HG03575 (cell line): ENCODE data around the gene FBXO45.
"Not testable (repeated sequence)": the region's sequence is repeated elsewhere in the genome, so short reads cannot be mapped to it uniquely, and the experiment has no call there.

Experiments used
- ATAC-seq: cut with Tn5 transposase; IDR thresholded peaks from one replicate; pipeline ENCODE4 v1.9.1; 2021; ENCODE audit not compliant: unreplicated experiment, insufficient number of reproducible peaks, low FRiP score; ENCODE audit errors: extremely low read depth

FBXO45 gene

GRCh38 chr3:196609343-196609775 is 40.9 kb downstream of the FBXO45 start:
- ATAC-seq: no peak

GRCh38 chr3:196609805-196610515 is 41.5 kb downstream of the FBXO45 start:
- no peak for ATAC-seq

GRCh38 chr3:196611761-196612483 is 43.5 kb downstream of the FBXO45 start:
- ATAC-seq: no peak

- ATAC-seq: not testable (repeated sequence)
Measured at GRCh38 chr3:196615234-196615633, 46.8 kb downstream of the FBXO45 start.

- no peak for ATAC-seq
Measured at GRCh38 chr3:196617256-196617655, 48.8 kb downstream of the FBXO45 start.

- ATAC-seq: no peak
Measured at GRCh38 chr3:196619223-196619622, 50.8 kb downstream of the FBXO45 start.

GRCh38 chr3:196619627-196620026 is 51.2 kb downstream of the FBXO45 start:
- ATAC-seq: not testable (repeated sequence)

- ATAC-seq: no peak
Measured at GRCh38 chr3:196620161-196620604, 51.7 kb downstream of the FBXO45 start.

GRCh38 chr3:196620684-196621083 is 52.2 kb downstream of the FBXO45 start:
- ATAC-seq: no peak

- ATAC-seq: no peak
Measured at GRCh38 chr3:196621611-196622010, 53.2 kb downstream of the FBXO45 start.

- no peak for ATAC-seq
Measured at GRCh38 chr3:196624067-196624790, 55.8 kb downstream of the FBXO45 start.

GRCh38 chr3:196624907-196625306 is 56.4 kb downstream of the FBXO45 start:
- no peak for ATAC-seq

- no peak for ATAC-seq
Measured at GRCh38 chr3:196625331-196625730, 56.9 kb downstream of the FBXO45 start.

- no peak for ATAC-seq
Measured at GRCh38 chr3:196627918-196628231, 59.4 kb downstream of the FBXO45 start.

- ATAC-seq: no peak
Measured at GRCh38 chr3:196629228-196629627, 60.8 kb downstream of the FBXO45 start.

GRCh38 chr3:196631682-196632045 is 63.2 kb downstream of the FBXO45 start:
- no peak for ATAC-seq

- no peak for ATAC-seq
Measured at GRCh38 chr3:196632046-196632751, 63.7 kb downstream of the FBXO45 start.

GRCh38 chr3:196633555-196634151 is 65.2 kb downstream of the FBXO45 start:
- ATAC-seq: no peak

- no peak for ATAC-seq
Measured at GRCh38 chr3:196634224-196634623, 65.8 kb downstream of the FBXO45 start.
